SK-N-SH (cell line): ENCODE results near the gene NR5A2. TPM values are rescaled to one million over a fixed set of nuclear protein-coding genes. Genes with fewer than 3 reads are reported as not detected.
A peak's percentile ranks its signal among the peaks of the same experiment; 100 is the strongest.

Source experiments
- CTCF ChIA-PET: fragments of 300-600, 350-600 bp; formaldehyde crosslinking; extraction: SDS; loops from one replicate; lab custom pipeline; 2021; lab: Yijun Ruan, JAX
- POLR2A ChIA-PET: fragments of 350-600 bp; sonication (Branson Sonifier 250); formaldehyde crosslinking; extraction: SDS; loops from one replicate; lab custom pipeline; 2020; ENCODE audit warnings: antibody characterized with exemption, inconsistent platforms; lab: Yijun Ruan, JAX
- DNase-seq: peaks from one replicate; pipeline ENCODE4 v3.0.0; 2012
- H2AFZ ChIP-seq: fragments of 200-600 bp; sonication (generic); 2 replicates; pipeline ENCODE4 v1.8.1; 2016; ENCODE audit warnings: antibody characterized with exemption, mild to moderate bottlenecking, low read depth
- H3F3A ChIP-seq: fragments of 200-600 bp; sonication (generic); replicated peaks from 2 replicates; pipeline ENCODE3; 2016; ENCODE audit warnings: antibody characterized with exemption, mild to moderate bottlenecking; ENCODE audit not compliant: insufficient read depth
- H3K27ac ChIP-seq, 2 experiments: fragments of 200-500 bp in 1 of 2; fragments of 200-600 bp in 1 of 2; sonication (Bioruptor generic) in 1 of 2; sonication (generic), shearing (Covaris generic) in 1 of 2; 2 replicates each; pipeline versions ENCODE4 v1.5.1 to v1.6.1; 2014 to 2016; ENCODE audit warnings: low read depth in 2 of 2, inconsistent platforms in 1 of 2, low read length in 1 of 2, mild to moderate bottlenecking in 1 of 2, mixed read lengths in 1 of 2
- H3K27me3 ChIP-seq: fragments of 200-600 bp; sonication (generic), shearing (Covaris generic); 2 replicates; pipeline ENCODE4 v1.6.1; 2016; ENCODE audit warnings: mixed run types; ENCODE audit not compliant: insufficient read depth
- H3K36me3 ChIP-seq, 2 experiments: fragments of 200-500 bp in 1 of 2; fragments of 200-600 bp in 1 of 2; sonication (Bioruptor generic) in 1 of 2; sonication (generic) in 1 of 2; replicated peaks in 1 of 2; 2 replicates each; pipeline versions ENCODE3 to v1.5.1; 2014 to 2016; ENCODE audit warnings: low read length in 1 of 2, mild to moderate bottlenecking in 1 of 2; ENCODE audit not compliant: insufficient read depth in 2 of 2, control insufficient read depth in 1 of 2
- H3K4me1 ChIP-seq, 2 experiments: fragments of 200-500 bp in 1 of 2; fragments of 200-600 bp in 1 of 2; sonication (Bioruptor generic) in 1 of 2; sonication (generic), shearing (Covaris generic) in 1 of 2; 2 replicates each; pipeline versions ENCODE4 v1.5.1 to v1.6.1; 2014 to 2016; ENCODE audit warnings: low read depth in 1 of 2, low read length in 1 of 2, mixed run types in 1 of 2; ENCODE audit not compliant: insufficient read depth in 2 of 2, control insufficient read depth in 1 of 2
- H3K4me2 ChIP-seq: fragments of 200-600 bp; sonication (generic), shearing (Covaris generic); 2 replicates; pipeline ENCODE4 v1.6.1; 2017; ENCODE audit warnings: mixed run types
- H3K4me3 ChIP-seq, 2 experiments: fragments of 200-500 bp in 1 of 2; fragments of 200-600 bp in 1 of 2; sonication (Bioruptor generic) in 1 of 2; sonication (generic), shearing (Covaris generic) in 1 of 2; 2 replicates each; pipeline versions ENCODE4 v1.5.1 to v1.8.1; 2014 to 2016; ENCODE audit warnings: low read depth in 2 of 2, inconsistent platforms in 1 of 2, low read length in 1 of 2, mild to moderate bottlenecking in 1 of 2, mixed read lengths in 1 of 2, moderate library complexity in 1 of 2
- H3K79me2 ChIP-seq: fragments of 200-600 bp; sonication (generic); 2 replicates; pipeline ENCODE4 v1.8.1; 2017; ENCODE audit warnings: mild to moderate bottlenecking; ENCODE audit not compliant: insufficient read depth
- H3K9ac ChIP-seq: fragments of 200-600 bp; sonication (generic); 2 replicates; pipeline ENCODE4 v1.6.1; 2017; ENCODE audit warnings: mixed run types
- H3K9me2 ChIP-seq: fragments of 200-600 bp; sonication (generic); 2 replicates; pipeline ENCODE4 v1.6.1; 2017; ENCODE audit warnings: mixed run types
- H3K9me3 ChIP-seq: fragments of 200-600 bp; sonication (generic); 2 replicates; pipeline ENCODE4 v1.6.1; 2017; ENCODE audit warnings: mixed run types, mild to moderate bottlenecking, moderate library complexity
- H4K20me1 ChIP-seq: fragments of 200-600 bp; sonication (generic); 2 replicates; pipeline ENCODE4 v1.6.1; 2017; ENCODE audit warnings: mild to moderate bottlenecking, mixed run types; ENCODE audit not compliant: insufficient read depth
- ELF1 ChIP-seq: IDR thresholded peaks from 2 replicates; pipeline ENCODE4 v1.4.0; 2012
- EP300 ChIP-seq, 2 experiments: IDR thresholded peaks; 2 replicates each; pipeline versions ENCODE4 v1.4.0 to v1.6.1; 2012; ENCODE audit warnings: borderline replicate concordance in 1 of 2, low read depth in 1 of 2, low read length in 1 of 2
- EZH2phosphoT487 ChIP-seq: fragments of 200-600 bp; sonication (generic); IDR thresholded peaks from 2 replicates; pipeline ENCODE4 v1.6.1; 2017; ENCODE audit warnings: low read depth, mixed run types, mild to moderate bottlenecking, antibody characterized with exemption, moderate library complexity, borderline replicate concordance
- GABPA ChIP-seq: IDR thresholded peaks from 2 replicates; pipeline ENCODE4 v1.4.0; 2012; ENCODE audit warnings: low read depth, mild to moderate bottlenecking
- POLR2AphosphoS5 ChIP-seq: IDR thresholded peaks from 2 replicates; pipeline ENCODE4 v1.6.1; 2012; ENCODE audit warnings: low read depth, low read length
- RAD21 ChIP-seq: IDR thresholded peaks from 2 replicates; pipeline ENCODE4 v1.6.1; 2012; ENCODE audit warnings: mild to moderate bottlenecking, low read length
- SIN3A ChIP-seq: IDR thresholded peaks from 2 replicates; pipeline ENCODE4 v1.6.1; 2012; ENCODE audit warnings: low read depth, mild to moderate bottlenecking, low read length, moderate library complexity, borderline replicate concordance
- TAF1 ChIP-seq: IDR thresholded peaks from 2 replicates; pipeline ENCODE4 v1.6.1; 2012; ENCODE audit warnings: low read depth, mild to moderate bottlenecking, low read length, moderate library complexity, borderline replicate concordance
- YY1 ChIP-seq: IDR thresholded peaks from 2 replicates; pipeline ENCODE4 v1.4.0; 2012; ENCODE audit warnings: low read depth, mild to moderate bottlenecking
- WGBS: methylation state at CpG from one replicate; pipeline ENCODE4 v1.1.6; 2017; ENCODE audit warnings: low lambda C conversion rate; 5-methylcytosine and 5-hydroxymethylcytosine counted together
- polyA plus RNA-seq, 3 experiments: library from polyadenylated mRNA; depleted of rRNA; stranded (reverse); fragments of >200 nt; gene quantifications; 2 replicates each; pipeline ENCODE4 v1.2.3, GENCODE V29; 2012
- TF ChIP-seq, protein P1 (sequence below): fragments of 200-600 bp; sonication (generic); IDR thresholded peaks from 2 replicates; pipeline ENCODE4 v1.6.1; 2017; ENCODE audit warnings: antibody characterized with exemption, mild to moderate bottlenecking, moderate library complexity

The NR5A2 gene
- polyA plus RNA-seq, 1 of the 3 experiments (the other 2 are of a cell fraction): not detected

GRCh38 chr1:200041337-200042118 lies 14.0 kb downstream of the NR5A2 start:
- H3K4me1 ChIP-seq: peaks cover 10 to 17% of the 10 kb centered on the region in 2 experiments; a peak in 3 of 4 replicates
- no peak overlapping the region for H2AFZ ChIP-seq
- H3K27me3 ChIP-seq: peaks cover 85% of the 10 kb centered on the region
- no peaks in the 10 kb centered on the region for H3K9me2 ChIP-seq
- H3K36me3 ChIP-seq: no peaks in the 10 kb centered on the region
- H3K9me3 ChIP-seq: no peaks in the 10 kb centered on the region
- no peak overlapping the region for H3K4me2 ChIP-seq
- no peaks in the 10 kb centered on the region for H3K79me2 ChIP-seq
- TF ChIP-seq POLR2AphosphoS5: no peak
- TF ChIP-seq YY1: no peak
- TF ChIP-seq, protein P1, sequence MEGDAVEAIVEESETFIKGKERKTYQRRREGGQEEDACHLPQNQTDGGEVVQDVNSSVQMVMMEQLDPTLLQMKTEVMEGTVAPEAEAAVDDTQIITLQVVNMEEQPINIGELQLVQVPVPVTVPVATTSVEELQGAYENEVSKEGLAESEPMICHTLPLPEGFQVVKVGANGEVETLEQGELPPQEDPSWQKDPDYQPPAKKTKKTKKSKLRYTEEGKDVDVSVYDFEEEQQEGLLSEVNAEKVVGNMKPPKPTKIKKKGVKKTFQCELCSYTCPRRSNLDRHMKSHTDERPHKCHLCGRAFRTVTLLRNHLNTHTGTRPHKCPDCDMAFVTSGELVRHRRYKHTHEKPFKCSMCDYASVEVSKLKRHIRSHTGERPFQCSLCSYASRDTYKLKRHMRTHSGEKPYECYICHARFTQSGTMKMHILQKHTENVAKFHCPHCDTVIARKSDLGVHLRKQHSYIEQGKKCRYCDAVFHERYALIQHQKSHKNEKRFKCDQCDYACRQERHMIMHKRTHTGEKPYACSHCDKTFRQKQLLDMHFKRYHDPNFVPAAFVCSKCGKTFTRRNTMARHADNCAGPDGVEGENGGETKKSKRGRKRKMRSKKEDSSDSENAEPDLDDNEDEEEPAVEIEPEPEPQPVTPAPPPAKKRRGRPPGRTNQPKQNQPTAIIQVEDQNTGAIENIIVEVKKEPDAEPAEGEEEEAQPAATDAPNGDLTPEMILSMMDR: no peak
- TF ChIP-seq SIN3A: no peak
- TF ChIP-seq TAF1: no peak
- ChIA-PET POLR2A (no interaction called here), CTCF (no interaction called here)
- H3K4me3 ChIP-seq: no peak overlapping the region
- H4K20me1 ChIP-seq: no peaks in the 10 kb centered on the region
- whole genome bisulfite sequencing: 27% methylated on average over 29 of the region's 35 CpGs
- DNase-seq: no peak
- H3F3A ChIP-seq: no peaks in the 10 kb centered on the region
- H3K27ac ChIP-seq: no peak overlapping the region
- no peak overlapping the region for H3K9ac ChIP-seq

DNA sequence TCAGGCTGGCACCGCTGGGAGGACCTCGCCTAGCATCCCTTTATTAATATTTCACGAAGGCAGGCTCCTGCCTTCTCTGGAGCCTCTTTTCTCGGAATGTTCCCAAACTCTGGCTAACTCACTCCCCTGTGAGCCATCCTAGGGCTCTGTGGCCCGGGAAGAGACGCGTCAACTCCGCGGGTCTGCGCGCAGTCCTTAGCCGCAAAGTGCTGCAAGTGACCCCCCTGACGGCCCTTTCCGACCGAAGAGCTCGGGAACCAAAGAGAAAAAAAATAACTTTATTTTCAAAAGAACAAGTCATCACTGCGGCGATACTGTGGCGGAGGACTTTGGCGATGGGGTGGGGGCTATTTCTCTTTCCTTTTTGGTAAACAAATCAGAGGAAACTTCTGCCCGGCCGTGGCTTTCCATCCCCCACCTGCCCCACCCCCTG lies 14.6 kb downstream of the NR5A2 start:
- ChIA-PET CTCF (no interaction called here), POLR2A (no interaction called here)
- H3K79me2 ChIP-seq: no peaks in the 10 kb centered on the region
- H3K9me2 ChIP-seq: no peaks in the 10 kb centered on the region
- H3K9ac ChIP-seq: no peak overlapping the region
- H3K27ac ChIP-seq: no peak overlapping the region
- peaks cover 10 to 17% of the 10 kb centered on the region in 2 experiments; a peak in 3 of 4 replicates for H3K4me1 ChIP-seq
- 8% methylated on average over 22 of the region's 22 CpGs for WGBS
- H2AFZ ChIP-seq: no peak overlapping the region
- no peaks in the 10 kb centered on the region for H3F3A ChIP-seq
- H3K4me3 ChIP-seq: peak overlapping the region; percentile 17 to 53; a peak in 2 of 4 replicates
- no peaks in the 10 kb centered on the region for H4K20me1 ChIP-seq
- no peaks in the 10 kb centered on the region for H3K36me3 ChIP-seq
- peaks cover 80% of the 10 kb centered on the region for H3K27me3 ChIP-seq
- no peaks in the 10 kb centered on the region for H3K9me3 ChIP-seq
- H3K4me2 ChIP-seq: peak overlapping the region; percentile 69; the same call in 1 of the 2 replicates
- peak; percentile 25 for DNase-seq
- TF ChIP-seq ELF1: no peak
- no peak for TF ChIP-seq TAF1
- no peak for TF ChIP-seq EP300 (IDR thresholded peaks at IDR 0.05; ENCODE audit: borderline replicate concordance in 1 of 2, low read depth in 1 of 2, low read length in 1 of 2)
- TF ChIP-seq GABPA: no peak
- TF ChIP-seq EZH2phosphoT487: peak; percentile 98
- no peak for TF ChIP-seq RAD21
